A549 (cell line): ENCODE measurements around the gene MID2.

Experiments used
- CBX2 ChIP-seq: fragments of 200-600 bp; sonication (generic); IDR thresholded peaks from 2 replicates; pipeline ENCODE4 v1.6.1; 2016; ENCODE audit warnings: low read depth, mild to moderate bottlenecking, borderline replicate concordance
- CEBPB ChIP-seq, 2 experiments: fragments of >200 bp in 1 of 2; sonication (Bioruptor Twin) in 1 of 2; formaldehyde crosslinking in 1 of 2; IDR thresholded peaks; 2 replicates each; pipeline ENCODE4 v1.6.1; 2012 to 2016
- CTCF ChIP-seq: fragments of >200 bp; sonication (Bioruptor Twin); formaldehyde crosslinking; IDR thresholded peaks from 3 replicates; pipeline ENCODE4 v1.5.1; 2016
- HDAC2 ChIP-seq: fragments of 200-600 bp; sonication (generic); IDR thresholded peaks from 2 replicates; pipeline ENCODE4 v1.6.1; 2016
- MYC ChIP-seq: IDR thresholded peaks from 2 replicates; pipeline ENCODE4 v1.6.1; 2012; ENCODE audit warnings: mild to moderate bottlenecking, inconsistent platforms, low read length, improper control_type of control experiment, borderline replicate concordance
- POLR2A ChIP-seq: IDR thresholded peaks from 2 replicates; pipeline ENCODE4 v1.6.1; 2012; ENCODE audit warnings: mild to moderate bottlenecking, low read length
- RCOR1 ChIP-seq: fragments of 150-350 bp; IDR thresholded peaks from 2 replicates; pipeline ENCODE4 v1.6.1; 2014; ENCODE audit warnings: antibody characterized with exemption, low read length, low read depth

- TF ChIP-seq POLR2A (no peak), HDAC2 (no peak), MYC (no peak), RCOR1 (no peak), CTCF (no peak), CBX2 (no peak), CEBPB (IDR thresholded peaks at IDR 0.05) (no peak)
Observed at GRCh38 chrX:107818900-107819521, 6.7 kb upstream of the MID2 start.
